K562 (cell line): ENCODE results near the gene SHROOM3. TPM values are rescaled to one million over a fixed set of nuclear protein-coding genes. Genes with fewer than 3 reads are reported as not detected.

Experiments used
- ATAC-seq: fragments of 200-7000 bp; cut with Tn5 transposase; 3 replicates; pipeline ENCODE4 v1.9.1; 2020; ENCODE audit warnings: moderate library complexity
- BruUV-seq: library from RNA; stranded (reverse); fragments of 400-500 nt; replicated peaks from 2 replicates; lab custom pipeline; 2021; lab: Mats Ljungman, UMichigan
- CTCF ChIA-PET: fragments of 300-600 bp; formaldehyde crosslinking; extraction: SDS; loops from one replicate; lab custom pipeline; 2021; ENCODE audit warnings: low intra/inter-chr PET ratio; lab: Yijun Ruan, JAX
- POLR2A ChIA-PET: fragments of 300-600, 350-650 bp; sonication (Branson Sonifier 250); formaldehyde crosslinking; extraction: SDS; loops from one replicate; lab custom pipeline; 2021; ENCODE audit warnings: antibody characterized with exemption, inconsistent platforms; lab: Yijun Ruan, JAX
- DNase-seq, 4 experiments: peaks; one replicate each; pipeline versions ENCODE4 v3.0.0 to v3.0.0-alpha.2; 2011 to 2018; ENCODE audit warnings: low spot score in 3 of 4, mixed read lengths in 3 of 4; ENCODE audit errors: extremely low read depth in 1 of 4
- FAIRE-seq: peaks from 2 replicates; lab custom pipeline; 2011; peaks lifted over from hg19 to GRCh38; lab: Jason Lieb, UNC
- H2AFZ ChIP-seq: 2 replicates; pipeline ENCODE4 v1.6.0; 2011; ENCODE audit warnings: low read depth, low read length, control low read depth, inconsistent platforms
- H3K27ac ChIP-seq: fragments of 200-600 bp; 3 replicates; pipeline ENCODE4 v1.8.0; 2011; ENCODE audit warnings: low read depth, mild to moderate bottlenecking, control low read depth, inconsistent platforms, low read length, moderate library complexity, mixed read lengths; ENCODE audit errors: extremely low read depth
- H3K27me3 ChIP-seq, 2 experiments: fragments of 300-600 bp in 1 of 2; 2 replicates in 1 of 2; 3 replicates in 1 of 2; pipeline versions ENCODE4 v1.6.0 to v1.8.0; 2011; ENCODE audit warnings: inconsistent platforms in 2 of 2, low read length in 2 of 2, mild to moderate bottlenecking in 1 of 2, mixed read lengths in 1 of 2, moderate library complexity in 1 of 2; ENCODE audit not compliant: control insufficient read depth in 2 of 2, insufficient read depth in 2 of 2
- H3K36me3 ChIP-seq: fragments of 300-600 bp; 3 replicates; pipeline ENCODE4 v1.8.0; 2011; ENCODE audit warnings: mild to moderate bottlenecking, low read length, inconsistent platforms; ENCODE audit not compliant: control insufficient read depth, insufficient read depth
- H3K4me1 ChIP-seq, 2 experiments: fragments of 200-600 bp in 1 of 2; replicated peaks in 1 of 2; 2 replicates in 1 of 2; 3 replicates in 1 of 2; pipeline versions ENCODE4 v1.5.1 to v1.8.0; 2011; ENCODE audit warnings: inconsistent platforms in 2 of 2, low read length in 2 of 2, mild to moderate bottlenecking in 1 of 2, mixed read lengths in 1 of 2, moderate library complexity in 1 of 2; ENCODE audit not compliant: control insufficient read depth in 2 of 2, insufficient read depth in 2 of 2
- H3K4me2 ChIP-seq: 2 replicates; pipeline ENCODE4 v1.6.1; 2011; ENCODE audit warnings: low read length, control low read depth, inconsistent platforms, mixed read lengths; ENCODE audit not compliant: insufficient read depth
- H3K4me3 ChIP-seq: fragments of 200-600 bp; sonication (generic), shearing (Covaris generic); 2 replicates; pipeline ENCODE4 v1.5.1; 2016; ENCODE audit warnings: control low read depth, inconsistent platforms
- H3K79me2 ChIP-seq: fragments of 200-600 bp; 3 replicates; pipeline ENCODE4 v1.8.0; 2011; ENCODE audit warnings: low read length, inconsistent platforms; ENCODE audit not compliant: control insufficient read depth, insufficient read depth
- H3K9ac ChIP-seq, 2 experiments: 2 replicates each; pipeline versions ENCODE4 v1.6.0 to v1.6.1; 2011; ENCODE audit warnings: low read depth in 2 of 2, low read length in 2 of 2, control low read depth in 1 of 2, inconsistent platforms in 1 of 2, mild to moderate bottlenecking in 1 of 2, mixed read lengths in 1 of 2; ENCODE audit not compliant: insufficient read depth in 1 of 2
- H3K9me1 ChIP-seq: one replicate; pipeline ENCODE4 v1.6.0; 2011; ENCODE audit warnings: inconsistent platforms, mild to moderate bottlenecking, low read length, moderate library complexity; ENCODE audit not compliant: control insufficient read depth, insufficient read depth
- H3K9me3 ChIP-seq: replicated peaks from 2 replicates; pipeline ENCODE4 v1.5.1; 2011; ENCODE audit warnings: low read depth, low read length, inconsistent platforms; ENCODE audit not compliant: control insufficient read depth, insufficient read depth
- H4K20me1 ChIP-seq: replicated peaks from 2 replicates; pipeline ENCODE4 v1.6.1; 2011; ENCODE audit warnings: low read length, inconsistent platforms, mixed read lengths; ENCODE audit not compliant: control insufficient read depth, insufficient read depth
- ARID2 ChIP-seq: fragments of 450-650 bp; IDR thresholded peaks from 2 replicates; pipeline ENCODE4 v1.6.1; 2017; ENCODE audit warnings: antibody characterized with exemption, mild to moderate bottlenecking
- CREM ChIP-seq: IDR thresholded peaks from 2 replicates; pipeline ENCODE4 v1.6.1; 2014; ENCODE audit warnings: antibody characterized with exemption, low read depth
- FOXJ3 ChIP-seq: sonication (generic); formaldehyde crosslinking; IDR thresholded peaks from 2 replicates; pipeline ENCODE4 v1.4.0; 2020; ENCODE audit warnings: mild to moderate bottlenecking, missing genetic modification reagents
- HDAC2 ChIP-seq: fragments of 450-650 bp; IDR thresholded peaks from 2 replicates; pipeline ENCODE4 v1.6.1; 2016; ENCODE audit warnings: mild to moderate bottlenecking
- MECOM ChIP-seq: fragments of 250-450 bp; sonication (Bioruptor Pico); IDR thresholded peaks from 2 replicates; pipeline ENCODE4 v1.8.0; 2022; ENCODE audit warnings: inconsistent platforms
- OTX1 ChIP-seq: fragments of 450-650 bp; formaldehyde crosslinking; IDR thresholded peaks from 2 replicates; pipeline ENCODE4 v1.4.0; 2022; ENCODE audit warnings: mild to moderate bottlenecking
- POLR2G ChIP-seq: fragments of 200-400 bp; formaldehyde crosslinking; IDR thresholded peaks from 2 replicates; pipeline ENCODE4 v1.6.1; 2017; ENCODE audit warnings: low read depth, mild to moderate bottlenecking, antibody characterized with exemption, low read length, moderate library complexity
- RBM34 ChIP-seq: fragments of 200-400 bp; formaldehyde crosslinking; IDR thresholded peaks from 2 replicates; pipeline ENCODE4 v1.6.1; 2018; ENCODE audit warnings: low read length, borderline replicate concordance; ENCODE audit not compliant: insufficient read depth
- SRSF3 ChIP-seq: fragments of 200-400 bp; formaldehyde crosslinking; IDR thresholded peaks from 2 replicates; pipeline ENCODE4 v1.6.1; 2016; ENCODE audit warnings: mild to moderate bottlenecking, low read length, moderate library complexity; ENCODE audit not compliant: insufficient read depth
- THRAP3 ChIP-seq: fragments of 450-650 bp; IDR thresholded peaks from 2 replicates; pipeline ENCODE4 v1.6.1; 2016; ENCODE audit warnings: mild to moderate bottlenecking, inconsistent platforms, borderline replicate concordance
- U2AF1 ChIP-seq: fragments of 200-400 bp; formaldehyde crosslinking; optimal IDR thresholded peaks from 2 replicates; pipeline ENCODE3; 2017; ENCODE audit warnings: mild to moderate bottlenecking, low read depth, low read length, moderate library complexity
- ZBTB17 ChIP-seq: fragments of 450-650 bp; formaldehyde crosslinking; IDR thresholded peaks from 2 replicates; pipeline ENCODE4 v1.4.0; 2020; ENCODE audit warnings: mild to moderate bottlenecking
- ZNF140 ChIP-seq: fragments of 250-450 bp; sonication (Bioruptor Pico); IDR thresholded peaks from 2 replicates; pipeline ENCODE4 v1.8.0; 2021; ENCODE audit warnings: moderate library complexity, mild to moderate bottlenecking, inconsistent platforms
- ZNF253 ChIP-seq: fragments of 250-450 bp; sonication (Bioruptor Pico); conservative IDR thresholded peaks from 2 replicates; pipeline ENCODE4 v1.6.1; 2021; ENCODE audit warnings: mild to moderate bottlenecking
- ZNF668 ChIP-seq: fragments of 250-450 bp; sonication (Bioruptor Pico); IDR thresholded peaks from 2 replicates; pipeline ENCODE4 v1.8.0; 2022; ENCODE audit warnings: mild to moderate bottlenecking, inconsistent platforms
- ZNF75A ChIP-seq: fragments of 450-650 bp; formaldehyde crosslinking; IDR thresholded peaks from 2 replicates; pipeline ENCODE4 v1.4.0; 2020; ENCODE audit warnings: mild to moderate bottlenecking
- ZNF764 ChIP-seq: fragments of 250-450 bp; sonication (Bioruptor Pico); IDR thresholded peaks from 2 replicates; pipeline ENCODE4 v1.4.0; 2020; ENCODE audit warnings: low read depth, mild to moderate bottlenecking, moderate library complexity
- WGBS: fragments of 100-300 bp; shearing (Covaris generic); methylation state at CpG from one replicate; pipeline ENCODE4 v1.1.6; 2016; ENCODE audit warnings: low coverage, mixed read lengths; ENCODE audit not compliant: insufficient coverage; ENCODE audit errors: missing lambda C conversion rate; 5-methylcytosine and 5-hydroxymethylcytosine counted together
- in situ Hi-C: fragments of 300-500 bp; cut with MboI; formaldehyde crosslinking; loops from 4 replicates; pipeline ENCODE4 v1.15.0; 2018; ENCODE audit warnings: inconsistent platforms, mixed read lengths
- intact Hi-C: fragments of 100-400 bp; cut with micrococcal nuclease; formaldehyde crosslinking; loops from 2 replicates; pipeline ENCODE4 v1.14.2; 2022
- polyA plus RNA-seq, 8 experiments: library from polyadenylated mRNA; depleted of rRNA in 4 of 8; stranded (reverse) in 5 of 8; unstranded in 3 of 8; fragments of >200 nt; fragmentation: Nextera tagmentation in 2 of 8; fragmentation: Illumina TruSeq in 1 of 8; extraction: Ambion mirVana in 2 of 8; extraction: Trizol in 1 of 8; gene quantifications; 2 replicates each; pipeline versions ENCODE4 v1.2.1 to v1.2.3, GENCODE V29; 2011 to 2014; ENCODE audit warnings: inconsistent platforms in 1 of 8, missing spikeins in 1 of 8
- total RNA-seq, 7 experiments: library from RNA; depleted of rRNA in 6 of 7; stranded (reverse); fragments of >200 nt in 6 of 7; fragmentation: Illumina TruSeq in 2 of 7; extraction: Trizol in 2 of 7; gene quantifications; 2 replicates each; pipeline versions ENCODE4 v1.2.1 to v1.2.3, GENCODE V29; 2011 to 2021; ENCODE audit warnings: low replicate concordance in 1 of 7

Gene SHROOM3
- total and polyA plus RNA-seq, 9 of the 15 experiments (the other 6 are each of a cell fraction or from before 2014, with no cell fraction given), result 0.01 to 0.07 TPM; not detected in 7

- WGBS, result 0% methylated on average over 6 of the region's 6 CpGs
- intact Hi-C loops, result no loop called here
- no peak overlapping the region for H2AFZ ChIP-seq
- no peaks in the 10 kb centered on the region for H3K4me1 ChIP-seq
- no peaks in the 10 kb centered on the region for H3K9me3 ChIP-seq
- BruUV-seq, result no TSS peak
- no peak overlapping the region for H3K9ac ChIP-seq
- DNase-seq (no peak), FAIRE-seq (no peak), ATAC-seq (no peak)
- no peaks in the 10 kb centered on the region for H3K9me1 ChIP-seq
- H3K36me3 ChIP-seq, result no peaks in the 10 kb centered on the region
- H3K79me2 ChIP-seq, result no peaks in the 10 kb centered on the region
- no peak overlapping the region for H3K4me3 ChIP-seq
- peaks cover 5 to 13% of the 10 kb centered on the region in 2 experiments; a peak in 4 of 5 replicates for H3K27me3 ChIP-seq
- TF ChIP-seq RBM34, result no peak
- no peak for TF ChIP-seq THRAP3
- TF ChIP-seq POLR2G, result no peak
- TF ChIP-seq U2AF1, result no peak
- no peak for TF ChIP-seq HDAC2
- TF ChIP-seq ARID2, result no peak
- no peak for TF ChIP-seq ZNF764 (CRISPR knock-in tag)
- TF ChIP-seq FOXJ3, result no peak
- no peak for TF ChIP-seq OTX1
- no peak for TF ChIP-seq ZNF75A
- TF ChIP-seq ZNF253, result no peak
- TF ChIP-seq ZBTB17 (CRISPR knock-in tag), result no peak
- TF ChIP-seq ZNF140, result no peak
- no peak for TF ChIP-seq CREM
- TF ChIP-seq MECOM (CRISPR knock-in tag), result no peak
- TF ChIP-seq SRSF3, result no peak
- TF ChIP-seq ZNF668 (CRISPR knock-in tag), result no peak
- no peak overlapping the region for H3K4me2 ChIP-seq
- no peaks in the 10 kb centered on the region; the same call in 1 of the 2 replicates for H4K20me1 ChIP-seq
- CTCF ChIA-PET, result no interaction called here
- no peak overlapping the region for H3K27ac ChIP-seq
- in situ Hi-C loops, result no loop called here
- POLR2A ChIA-PET, result no interaction called here
Observed at GRCh38 chr4:76523593-76523992, 88.6 kb downstream of the SHROOM3 start.
